IMR-90 (cell line): Measurements from ENCODE around the gene ETFB.

Experiments used
- POLR2A ChIP-seq: IDR thresholded peaks from 2 replicates; pipeline ENCODE4 v1.6.1; 2012; ENCODE audit warnings: mild to moderate bottlenecking, low read depth, low read length
- TF ChIP-seq, protein P1 (sequence below): conservative IDR thresholded peaks from 2 replicates; pipeline ENCODE4 v1.5.1; 2012; ENCODE audit warnings: mild to moderate bottlenecking, low read depth, low read length, improper control_type of control experiment

- TF ChIP-seq, protein P1, sequence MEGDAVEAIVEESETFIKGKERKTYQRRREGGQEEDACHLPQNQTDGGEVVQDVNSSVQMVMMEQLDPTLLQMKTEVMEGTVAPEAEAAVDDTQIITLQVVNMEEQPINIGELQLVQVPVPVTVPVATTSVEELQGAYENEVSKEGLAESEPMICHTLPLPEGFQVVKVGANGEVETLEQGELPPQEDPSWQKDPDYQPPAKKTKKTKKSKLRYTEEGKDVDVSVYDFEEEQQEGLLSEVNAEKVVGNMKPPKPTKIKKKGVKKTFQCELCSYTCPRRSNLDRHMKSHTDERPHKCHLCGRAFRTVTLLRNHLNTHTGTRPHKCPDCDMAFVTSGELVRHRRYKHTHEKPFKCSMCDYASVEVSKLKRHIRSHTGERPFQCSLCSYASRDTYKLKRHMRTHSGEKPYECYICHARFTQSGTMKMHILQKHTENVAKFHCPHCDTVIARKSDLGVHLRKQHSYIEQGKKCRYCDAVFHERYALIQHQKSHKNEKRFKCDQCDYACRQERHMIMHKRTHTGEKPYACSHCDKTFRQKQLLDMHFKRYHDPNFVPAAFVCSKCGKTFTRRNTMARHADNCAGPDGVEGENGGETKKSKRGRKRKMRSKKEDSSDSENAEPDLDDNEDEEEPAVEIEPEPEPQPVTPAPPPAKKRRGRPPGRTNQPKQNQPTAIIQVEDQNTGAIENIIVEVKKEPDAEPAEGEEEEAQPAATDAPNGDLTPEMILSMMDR, result peak; percentile 30
- no peak for TF ChIP-seq POLR2A
Measured at GRCh38 chr19:51407511-51408131, 41.4 kb upstream of the ETFB start.
